HG03457 (cell line): ENCODE data around the gene GNL1.
"Not testable (repeated sequence)": the region's sequence is repeated elsewhere in the genome, so short reads cannot be mapped to it uniquely, and the experiment has no call there.

Experiments used
- ATAC-seq: cut with Tn5 transposase; IDR thresholded peaks from one replicate; pipeline ENCODE4 v1.9.1; 2021; ENCODE audit warnings: moderate number of reproducible peaks; ENCODE audit not compliant: unreplicated experiment

GNL1 gene

GRCh38 chr6:30556066-30556905, at the start of gene GNL1:
Gene GNL1 (minus strand): TSS chr6:30556489. CDS start chr6:30556203, 286 bp downstream.
- peak; percentile 58 for ATAC-seq

- ATAC-seq, result no peak
Measured at GRCh38 chr6:30603961-30604360, 47.7 kb upstream of the GNL1 start.

GRCh38 chr6:30601815-30602641, 45.7 kb upstream of the GNL1 start:
- ATAC-seq, result no peak

GRCh38 chr6:30601436-30601814, 45.1 kb upstream of the GNL1 start:
- no peak for ATAC-seq

- no peak for ATAC-seq
Measured at GRCh38 chr6:30600451-30600961, 44.2 kb upstream of the GNL1 start.

- ATAC-seq, result no peak
Measured at GRCh38 chr6:30599625-30600324, 43.5 kb upstream of the GNL1 start.

GRCh38 chr6:30598912-30599624, 42.8 kb upstream of the GNL1 start:
- ATAC-seq, result no peak

GRCh38 chr6:30597315-30598144, 41.2 kb upstream of the GNL1 start:
- ATAC-seq, result not testable (repeated sequence)

- no peak for ATAC-seq
Measured at GRCh38 chr6:30592287-30592686, 36.0 kb upstream of the GNL1 start.

GRCh38 chr6:30591008-30591407, 34.7 kb upstream of the GNL1 start:
- no peak for ATAC-seq

GRCh38 chr6:30590509-30590908, 34.2 kb upstream of the GNL1 start:
- ATAC-seq, result no peak

- ATAC-seq, result no peak
Measured at GRCh38 chr6:30589754-30590358, 33.6 kb upstream of the GNL1 start.

GRCh38 chr6:30583921-30584320, 27.6 kb upstream of the GNL1 start:
- ATAC-seq, result no peak

GRCh38 chr6:30578051-30578450, 21.8 kb upstream of the GNL1 start:
- ATAC-seq, result no peak

- no peak for ATAC-seq
Measured at GRCh38 chr6:30573113-30573512, 16.8 kb upstream of the GNL1 start.

- no peak for ATAC-seq
Measured at GRCh38 chr6:30572148-30572547, 15.9 kb upstream of the GNL1 start.

- ATAC-seq, result no peak
Measured at GRCh38 chr6:30571762-30572082, 15.4 kb upstream of the GNL1 start.

GRCh38 chr6:30571075-30571761, 14.9 kb upstream of the GNL1 start, which contains the start of gene ABCF1:
Gene ABCF1 (plus strand): TSS chr6:30571442. CDS start chr6:30571488, 46 bp downstream.
- ATAC-seq, result peak; percentile 65

- peak; percentile 21 for ATAC-seq
Measured at GRCh38 chr6:30570740-30571074, 14.4 kb upstream of the GNL1 start.
